H54 (cell line): Measurements from ENCODE around the gene KRT76.

Source experiments
- DNase-seq: peaks from one replicate; pipeline ENCODE4 v3.0.0; 2011; ENCODE audit warnings: low spot score, mixed read lengths; ENCODE audit not compliant: insufficient read length
- FAIRE-seq: peaks from 3 replicates; lab custom pipeline; 2011; peaks lifted over from hg19 to GRCh38; lab: Jason Lieb, UNC
- POLR2A ChIP-seq: IDR thresholded peaks from 2 replicates; pipeline ENCODE4 v1.6.1; 2011; ENCODE audit warnings: low read depth, mild to moderate bottlenecking, low read length

The KRT76 gene

DNA sequence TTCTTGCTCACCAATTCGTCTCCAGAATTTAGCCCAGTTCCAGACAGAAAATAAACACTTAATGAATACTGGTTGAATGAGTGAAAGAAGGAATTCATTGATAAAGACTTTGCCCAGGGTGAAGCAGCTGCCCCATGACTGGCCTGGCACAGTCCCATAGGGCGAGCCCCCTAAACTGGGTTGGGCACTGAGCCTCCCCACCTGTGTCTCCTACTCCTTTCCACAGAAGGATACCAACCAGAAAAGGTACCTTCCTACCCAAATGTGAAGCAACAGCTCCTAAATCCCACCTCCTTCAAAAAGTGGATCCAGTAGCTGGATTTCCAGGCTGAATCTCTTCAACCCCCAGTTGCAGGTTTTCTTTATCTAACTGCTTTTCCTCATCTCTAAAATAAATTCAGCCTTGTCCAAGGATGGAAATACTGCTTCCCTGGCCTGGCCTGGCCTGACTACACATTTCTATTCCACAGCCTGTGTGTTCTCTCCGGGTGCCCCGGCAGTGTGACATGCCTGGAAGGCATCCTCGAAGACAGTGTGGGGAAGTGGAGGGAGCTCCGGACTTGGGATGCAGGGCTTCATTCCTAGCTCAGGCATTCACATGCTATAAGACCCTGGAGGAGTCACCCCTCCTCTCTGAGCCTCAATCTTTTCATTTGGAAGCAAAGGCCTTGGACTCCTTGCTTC is 11.2 kb upstream of the KRT76 start:
- DNase-seq (no peak), FAIRE-seq (no peak)
- no peak for TF ChIP-seq POLR2A

DNA sequence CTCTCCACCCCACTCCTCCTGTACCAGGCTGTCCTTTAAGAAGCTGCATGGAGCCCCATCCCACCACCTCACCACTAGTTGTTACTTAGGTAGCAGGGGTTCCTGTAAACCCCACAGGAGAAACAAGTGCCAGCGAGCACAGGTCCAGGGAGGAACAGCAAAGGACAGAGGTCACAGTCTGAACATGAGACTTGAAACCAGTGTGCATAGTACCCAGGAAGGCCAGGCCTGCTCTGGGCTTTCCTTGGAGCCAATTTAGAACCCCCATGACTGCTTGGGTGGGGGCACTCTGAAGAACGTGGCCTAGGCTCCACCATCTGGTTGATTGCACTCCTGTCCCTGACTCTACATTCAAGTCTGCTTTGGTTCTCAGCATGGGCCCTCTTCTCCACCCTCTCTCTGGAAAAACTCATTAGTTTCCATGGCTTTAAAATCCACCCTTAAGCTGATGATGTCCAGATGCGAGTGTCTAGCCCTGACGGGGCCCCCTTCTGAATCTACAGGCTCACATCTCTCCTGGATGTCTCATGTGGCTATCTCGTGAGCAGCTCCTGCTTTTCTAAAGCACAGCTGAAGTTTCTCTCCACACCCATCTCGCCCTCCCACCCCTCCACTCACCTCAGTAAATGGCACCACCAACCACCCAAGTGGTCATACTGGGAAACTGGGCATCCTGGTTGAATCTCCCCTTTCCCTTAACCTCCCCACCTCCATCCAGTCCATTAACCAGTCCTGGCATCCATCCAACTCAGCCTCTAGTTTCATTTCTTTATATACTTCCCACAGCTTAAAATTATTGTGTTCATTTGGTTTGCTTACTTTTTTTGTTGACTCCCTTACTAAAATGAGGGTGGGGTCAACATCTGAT is 10.4 kb upstream of the KRT76 start:
- no peak for TF ChIP-seq POLR2A
- FAIRE-seq (no peak), DNase-seq (no peak)

DNA sequence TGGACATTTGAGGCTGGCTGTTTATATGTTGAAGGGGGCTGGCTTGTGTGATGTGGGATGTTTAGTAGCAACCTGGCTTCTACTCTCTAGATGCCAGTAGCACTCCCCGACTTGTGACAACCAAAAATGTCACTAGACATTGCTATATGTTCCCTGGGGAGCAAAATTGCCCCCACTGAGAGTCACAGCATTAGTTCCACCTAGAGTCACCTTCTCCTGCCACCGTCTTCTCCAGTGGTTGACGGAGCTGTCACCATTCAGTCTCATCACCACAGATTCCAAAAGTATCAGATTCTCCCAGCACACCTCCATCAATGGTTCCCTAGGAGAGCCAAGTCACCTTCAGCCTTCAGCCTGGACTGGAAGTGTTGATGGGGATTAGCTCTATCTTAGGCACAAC is 7.8 kb upstream of the KRT76 start:
- no peak for DNase-seq
- FAIRE-seq = no peak
- TF ChIP-seq POLR2A = no peak

DNA sequence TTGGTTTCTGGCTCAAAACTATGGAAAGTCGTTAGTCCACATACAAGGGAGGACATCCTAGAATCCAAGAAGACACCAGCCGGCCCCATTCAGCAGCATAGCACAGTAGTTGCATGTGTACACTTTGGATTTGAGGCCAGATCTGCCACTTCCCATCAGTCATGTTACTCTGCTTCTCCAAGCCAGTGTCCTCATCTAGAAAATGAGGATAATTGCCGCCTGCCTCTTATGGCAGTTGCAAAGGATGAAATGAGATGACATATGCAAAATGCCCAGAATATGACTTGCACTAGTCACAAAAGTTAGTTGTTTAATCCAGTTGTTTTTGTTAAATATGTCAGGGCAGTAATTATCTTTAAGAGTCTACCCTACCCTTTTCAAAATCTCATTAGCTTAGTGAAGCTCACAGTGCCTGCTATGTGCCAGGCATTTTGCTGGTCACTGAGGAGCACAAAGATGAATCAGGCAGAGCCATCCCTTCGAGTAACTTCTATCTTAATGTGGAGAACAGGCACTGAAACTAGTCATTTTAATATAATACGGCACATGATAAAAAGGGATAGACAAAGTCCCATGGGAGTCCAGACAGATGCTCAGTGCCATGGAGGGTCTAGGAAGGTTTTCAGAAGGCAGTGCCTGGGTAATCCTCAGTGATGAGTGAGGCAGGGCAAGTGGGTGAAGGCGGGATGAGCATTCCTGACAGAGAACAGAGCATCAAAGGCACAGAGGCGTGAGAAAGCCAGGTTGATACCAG is 6.6 kb upstream of the KRT76 start:
- DNase-seq (no peak), FAIRE-seq (no peak)
- no peak for TF ChIP-seq POLR2A

DNA sequence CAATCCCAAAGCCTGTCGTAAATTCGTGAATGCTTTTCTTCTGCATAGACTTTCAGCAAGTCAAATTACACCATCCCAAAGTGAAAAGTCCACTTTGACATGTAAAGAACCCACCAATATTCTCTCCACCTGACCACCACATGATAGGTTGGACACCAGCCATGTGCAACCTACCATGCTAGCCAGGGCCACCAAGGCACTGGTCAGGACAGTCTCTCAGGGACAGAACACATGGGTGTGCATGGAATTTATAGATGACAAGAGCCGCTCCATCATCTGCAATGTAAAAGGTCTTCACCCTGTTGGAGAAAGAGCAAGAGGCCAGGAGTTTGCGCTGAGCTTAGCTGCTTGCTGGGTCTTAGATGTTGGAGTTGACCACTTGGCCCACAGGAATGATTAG is 5.4 kb upstream of the KRT76 start:
- no peak for DNase-seq
- no peak for TF ChIP-seq POLR2A
- FAIRE-seq = no peak

DNA sequence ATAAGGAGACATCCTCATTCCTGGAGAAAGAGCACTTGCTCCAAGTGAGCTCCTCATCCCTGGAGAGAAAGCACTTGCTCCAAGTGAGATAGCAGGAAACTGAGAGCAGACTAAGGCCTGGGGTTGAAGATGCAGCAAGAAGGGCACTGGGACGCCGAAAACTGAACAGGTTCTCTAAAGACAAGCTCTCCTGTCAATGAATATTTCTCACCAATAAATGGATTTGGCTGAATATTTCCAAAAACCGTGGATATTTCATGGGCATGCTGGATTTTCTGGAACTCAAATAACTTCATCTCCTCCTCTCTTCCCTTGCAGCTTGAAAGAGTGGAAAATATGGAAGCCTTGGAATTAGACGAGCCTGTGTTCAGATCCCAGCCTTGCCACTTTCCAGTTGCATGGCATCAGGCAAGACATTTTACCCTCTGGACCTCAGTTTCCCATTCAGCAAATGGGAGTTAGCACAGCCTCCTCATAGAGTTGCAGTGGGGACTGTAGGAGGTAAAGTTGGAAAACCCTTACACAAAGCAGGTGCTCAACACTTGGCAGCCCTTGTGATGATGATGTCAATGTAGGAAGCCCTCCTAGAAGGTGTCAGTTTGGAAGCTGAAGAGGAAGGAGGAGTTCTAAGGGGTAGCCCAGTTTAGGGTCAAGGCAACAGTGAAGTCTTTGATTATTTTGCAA is 4.4 kb upstream of the KRT76 start:
- no peak for TF ChIP-seq POLR2A
- DNase-seq (no peak), FAIRE-seq (no peak)

DNA sequence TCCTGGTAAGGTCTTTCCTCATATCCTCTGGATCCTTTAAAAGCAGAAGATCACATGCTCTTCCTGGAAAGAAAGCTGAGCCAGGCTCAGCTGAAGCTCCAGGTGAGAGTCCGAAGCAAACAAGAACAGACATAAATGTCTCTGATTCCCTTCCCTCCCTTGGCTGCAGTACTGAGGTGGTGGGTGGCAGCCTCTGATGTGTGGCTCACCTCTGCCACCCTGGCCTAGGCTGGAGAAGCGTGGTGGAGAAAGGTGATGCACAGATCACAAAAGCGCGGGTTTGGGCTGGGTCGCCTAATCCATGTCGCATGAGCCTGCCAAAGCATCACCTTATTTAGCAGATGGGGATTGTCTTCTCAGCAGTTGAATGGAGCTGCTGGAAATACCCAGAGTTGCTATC is 2.8 kb upstream of the KRT76 start:
- TF ChIP-seq POLR2A = no peak
- DNase-seq (no peak), FAIRE-seq (no peak)

DNA sequence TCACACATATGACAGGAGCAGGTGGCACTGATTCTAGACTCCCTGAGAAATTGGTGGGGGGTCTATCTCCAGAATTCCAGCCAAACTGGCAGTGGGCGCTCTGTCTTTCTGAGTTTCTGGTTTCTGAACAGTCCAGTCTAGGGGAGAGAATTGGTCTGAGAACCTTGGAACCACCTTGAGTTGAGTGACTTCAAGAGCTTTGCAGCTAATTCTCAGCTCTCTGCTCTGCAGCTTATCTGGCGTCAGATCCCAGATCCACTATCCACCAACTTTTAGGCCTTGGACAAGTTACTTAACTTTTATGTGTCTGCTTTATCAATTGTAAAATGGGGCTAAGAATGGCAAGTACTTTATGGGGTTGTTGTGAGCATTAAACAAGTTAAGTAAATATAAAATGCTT is 1.7 kb upstream of the KRT76 start:
- no peak for FAIRE-seq
- no peak for TF ChIP-seq POLR2A

DNA sequence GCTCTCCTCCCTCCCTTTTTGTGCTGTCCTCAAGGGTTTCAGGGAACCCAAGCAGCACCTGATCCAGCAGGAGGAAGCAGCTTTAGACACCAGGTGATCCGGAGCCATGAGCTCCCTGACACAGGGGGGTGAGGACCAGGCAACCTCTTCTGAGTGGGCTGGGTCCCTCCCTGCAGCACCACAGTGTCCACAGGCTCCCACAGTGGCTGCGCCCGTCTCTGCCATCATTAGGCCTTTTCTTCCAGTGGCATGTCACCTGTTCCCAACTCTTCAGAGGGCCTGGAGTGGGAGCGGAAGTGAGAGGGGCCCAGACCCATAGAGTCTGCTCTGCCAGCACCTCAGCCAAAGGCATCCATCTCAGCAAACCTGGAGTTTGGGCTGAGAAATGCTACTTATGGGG is 421 bp upstream of the KRT76 start:
- TF ChIP-seq POLR2A = no peak
- FAIRE-seq (no peak), DNase-seq (no peak)

More for the DNA sequence above, 1.7 kb upstream of the KRT76 start:
- no peak for DNase-seq

DNA sequence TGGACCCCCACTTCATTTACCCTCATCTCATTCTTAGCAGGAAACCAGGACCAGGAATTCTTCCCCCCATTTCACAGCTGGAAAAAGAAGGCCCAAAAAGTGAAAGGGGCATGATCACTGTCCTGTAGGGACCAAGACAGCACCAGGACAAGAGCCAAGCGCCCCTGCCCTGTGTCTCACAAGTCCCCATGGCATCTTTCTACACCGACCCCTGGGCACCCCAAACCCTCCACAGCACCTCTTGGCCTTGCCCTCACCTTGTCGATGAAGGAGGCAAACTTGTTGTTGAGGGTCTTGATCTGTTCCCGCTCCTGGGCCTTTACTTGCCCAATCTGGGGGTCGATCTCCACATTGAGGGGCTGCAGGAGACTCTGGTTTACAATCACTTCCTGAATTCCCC is 710 bp downstream of the KRT76 start:
- TF ChIP-seq POLR2A = no peak
- FAIRE-seq (no peak), DNase-seq (no peak)

DNA sequence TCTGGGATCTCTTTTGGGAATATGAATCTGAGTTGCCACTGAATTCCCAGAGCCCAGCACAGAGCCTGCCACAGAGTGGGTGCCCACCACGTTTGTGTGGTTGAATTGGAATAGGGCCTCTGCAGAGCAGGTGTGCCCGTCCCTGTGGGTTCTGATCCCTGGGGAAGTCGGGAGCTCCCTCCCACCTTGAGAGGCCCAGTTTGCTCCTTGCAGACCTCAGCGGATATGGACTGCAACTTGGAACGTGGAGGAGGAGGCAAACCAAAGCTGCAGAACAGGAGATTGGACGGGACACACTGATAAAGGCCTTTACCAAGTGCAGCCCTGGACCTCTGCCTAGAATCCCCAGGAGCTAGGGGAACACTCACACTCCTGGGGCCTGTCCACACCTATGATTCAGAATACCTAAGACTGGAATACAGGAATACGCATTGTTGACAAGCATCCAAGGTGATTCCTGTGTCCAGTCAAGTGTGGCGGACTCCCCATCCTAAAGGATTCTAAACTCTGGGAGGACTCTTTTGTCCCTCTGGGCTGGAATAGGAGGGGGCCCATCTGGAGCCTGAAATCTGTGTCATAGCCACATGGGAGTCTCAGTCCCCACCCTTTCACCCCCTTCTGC is 2.4 kb downstream of the KRT76 start:
- FAIRE-seq (no peak), DNase-seq (no peak)
- no peak for TF ChIP-seq POLR2A

DNA sequence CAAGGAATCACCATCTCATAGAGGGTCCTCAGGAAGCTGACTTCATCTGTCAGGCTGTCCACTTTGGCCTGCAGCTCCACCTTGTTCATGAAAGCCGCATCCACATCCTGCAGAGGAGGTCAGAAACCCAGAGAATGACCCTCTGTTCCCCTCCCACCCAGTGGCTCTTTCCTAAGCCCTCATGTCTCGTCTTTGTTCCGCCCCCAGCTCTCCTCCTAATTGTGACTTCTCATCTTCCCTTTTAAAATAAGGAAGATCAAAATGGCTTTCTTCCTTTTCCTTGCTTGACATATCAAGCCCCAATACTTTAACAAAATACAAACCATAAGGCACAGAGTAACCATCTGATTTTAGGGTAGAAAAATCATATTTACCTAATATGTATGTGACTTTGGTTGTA is 4.4 kb downstream of the KRT76 start:
- no peak for TF ChIP-seq POLR2A
- FAIRE-seq (no peak), DNase-seq (no peak)

DNA sequence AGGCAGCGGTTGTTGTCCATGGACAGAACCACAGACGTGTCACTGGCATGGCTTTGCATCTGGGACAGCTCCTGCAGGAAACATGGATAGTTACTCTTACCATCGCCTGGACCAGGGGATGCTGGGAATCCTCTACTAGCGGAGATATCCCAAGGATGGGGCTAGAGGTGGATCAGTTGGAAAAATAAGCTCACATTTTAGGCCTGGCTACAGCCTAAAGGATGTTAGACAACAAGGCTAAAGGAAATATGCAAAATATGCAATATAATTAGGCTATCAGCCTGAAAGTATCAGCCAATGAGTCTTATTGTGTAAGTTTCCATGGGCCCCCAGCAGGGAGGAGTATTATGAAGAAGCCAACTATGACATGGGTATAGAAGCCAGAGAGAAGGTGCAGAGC is 5.0 kb downstream of the KRT76 start:
- no peak for TF ChIP-seq POLR2A
- FAIRE-seq (no peak), DNase-seq (no peak)
